Activated T-cell treated with anti-CD3 and anti-CD28 coated beads, Interleukin-2, amount 50 U/mL, for 4 hours (primary cell): ENCODE results near the gene KLHL29. TPM values are rescaled to one million over a fixed set of nuclear protein-coding genes. Genes with fewer than 3 reads are reported as not detected.

Experiments used
- ATAC-seq, 2 donors: fragments of 200-7000 bp; cut with Tn5 transposase; one replicate each; pipeline ENCODE4 v1.10.0; 2021
- DNase-seq: peaks from one replicate; pipeline ENCODE4 v3.0.0-alpha.2; 2020
- H3K27me3 Mint-ChIP-seq: one replicate; pipeline ENCODE4 v1.8.0; 2021; ENCODE audit warnings: low read depth, mixed read lengths
- H3K36me3 Mint-ChIP-seq: one replicate; pipeline ENCODE4 v1.8.0; 2022; ENCODE audit warnings: mixed read lengths; ENCODE audit not compliant: insufficient read depth
- H3K4me1 Mint-ChIP-seq: one replicate; pipeline ENCODE4 v1.8.0; 2021; ENCODE audit warnings: low read depth, mixed read lengths
- H3K4me3 Mint-ChIP-seq: one replicate; pipeline ENCODE4 v1.8.0; 2021; ENCODE audit warnings: mild to moderate bottlenecking, moderate library complexity, mixed read lengths
- H3K9me3 Mint-ChIP-seq: one replicate; pipeline ENCODE4 v1.8.0; 2021; ENCODE audit warnings: mixed read lengths
- total RNA-seq, 3 donors: library from RNA; stranded (reverse); gene quantifications; one replicate each; pipeline ENCODE4 v1.2.1, GENCODE V29; 2021

KLHL29 gene
- total RNA-seq, 3 donors from 2014 or later: 0.82 to 1.5 (median 1.1) TPM

- Mint-ChIP-seq H3K27me3 (no peaks in the 10 kb centered on the region), H3K4me1 (no peaks in the 10 kb centered on the region), H3K4me3 (no peak overlapping the region), H3K9me3 (no peaks in the 10 kb centered on the region), H3K36me3 (no peaks in the 10 kb centered on the region)
- ATAC-seq (no peak), DNase-seq (no peak)
Measured at GRCh38 chr2:23574919-23575654, 190.1 kb downstream of the KLHL29 start.

- no peaks in the 10 kb centered on the region for H3K9me3 Mint-ChIP-seq
- H3K4me1 Mint-ChIP-seq: no peaks in the 10 kb centered on the region
- no peak overlapping the region for H3K4me3 Mint-ChIP-seq
- ATAC-seq: no peak
- H3K27me3 Mint-ChIP-seq: no peaks in the 10 kb centered on the region
- DNase-seq: no peak
- no peaks in the 10 kb centered on the region for H3K36me3 Mint-ChIP-seq
Measured at GRCh38 chr2:23578964-23579671, 194.1 kb downstream of the KLHL29 start.

GRCh38 chr2:23579674-23580073 lies 194.7 kb downstream of the KLHL29 start:
- no peaks in the 10 kb centered on the region for H3K27me3 Mint-ChIP-seq
- H3K4me3 Mint-ChIP-seq: no peak overlapping the region
- no peak for DNase-seq
- ATAC-seq: no peak
- no peaks in the 10 kb centered on the region for H3K9me3 Mint-ChIP-seq
- no peaks in the 10 kb centered on the region for H3K36me3 Mint-ChIP-seq
- H3K4me1 Mint-ChIP-seq: no peaks in the 10 kb centered on the region

- Mint-ChIP-seq H3K9me3 (no peaks in the 10 kb centered on the region), H3K4me1 (no peaks in the 10 kb centered on the region), H3K4me3 (no peak overlapping the region), H3K27me3 (no peaks in the 10 kb centered on the region), H3K36me3 (no peaks in the 10 kb centered on the region)
- DNase-seq (no peak), ATAC-seq (no peak)
Measured at GRCh38 chr2:23583467-23583866, 198.5 kb downstream of the KLHL29 start.

GRCh38 chr2:23584054-23584745 lies 199.2 kb downstream of the KLHL29 start:
- no peak for DNase-seq
- Mint-ChIP-seq H3K9me3 (no peaks in the 10 kb centered on the region), H3K4me3 (no peak overlapping the region), H3K27me3 (no peaks in the 10 kb centered on the region), H3K4me1 (no peaks in the 10 kb centered on the region), H3K36me3 (no peaks in the 10 kb centered on the region)
- ATAC-seq: no peak

- ATAC-seq: no peak
- Mint-ChIP-seq H3K4me3 (no peak overlapping the region), H3K4me1 (no peaks in the 10 kb centered on the region), H3K27me3 (no peaks in the 10 kb centered on the region), H3K36me3 (no peaks in the 10 kb centered on the region), H3K9me3 (no peaks in the 10 kb centered on the region)
- DNase-seq: no peak
Measured at GRCh38 chr2:23585273-23586170, 200.5 kb downstream of the KLHL29 start.

- Mint-ChIP-seq H3K4me1 (no peaks in the 10 kb centered on the region), H3K9me3 (no peaks in the 10 kb centered on the region), H3K36me3 (no peaks in the 10 kb centered on the region), H3K27me3 (peaks cover 2% of the 10 kb centered on the region), H3K4me3 (no peak overlapping the region)
- ATAC-seq (no peak), DNase-seq (no peak)
Measured at GRCh38 chr2:23586741-23587306, 201.8 kb downstream of the KLHL29 start.

- H3K27me3 Mint-ChIP-seq: peaks cover 2% of the 10 kb centered on the region
- H3K4me1 Mint-ChIP-seq: no peaks in the 10 kb centered on the region
- ATAC-seq: no peak
- H3K9me3 Mint-ChIP-seq: no peaks in the 10 kb centered on the region
- no peaks in the 10 kb centered on the region for H3K36me3 Mint-ChIP-seq
- no peak overlapping the region for H3K4me3 Mint-ChIP-seq
- DNase-seq: no peak
Measured at GRCh38 chr2:23587341-23587880, 202.4 kb downstream of the KLHL29 start.

- no peaks in the 10 kb centered on the region for H3K4me1 Mint-ChIP-seq
- ATAC-seq (no peak), DNase-seq (no peak)
- no peaks in the 10 kb centered on the region for H3K36me3 Mint-ChIP-seq
- H3K4me3 Mint-ChIP-seq: no peak overlapping the region
- no peaks in the 10 kb centered on the region for H3K9me3 Mint-ChIP-seq
- peaks cover 2% of the 10 kb centered on the region for H3K27me3 Mint-ChIP-seq
Measured at GRCh38 chr2:23588106-23588505, 203.1 kb downstream of the KLHL29 start.

GRCh38 chr2:23588508-23589201 lies 203.7 kb downstream of the KLHL29 start:
- Mint-ChIP-seq H3K27me3 (peaks cover 2% of the 10 kb centered on the region), H3K9me3 (no peaks in the 10 kb centered on the region), H3K36me3 (no peaks in the 10 kb centered on the region), H3K4me1 (no peaks in the 10 kb centered on the region), H3K4me3 (no peak overlapping the region)
- ATAC-seq (no peak), DNase-seq (no peak)

- H3K4me3 Mint-ChIP-seq: no peak overlapping the region
- DNase-seq (no peak), ATAC-seq (no peak)
- H3K9me3 Mint-ChIP-seq: no peaks in the 10 kb centered on the region
- H3K27me3 Mint-ChIP-seq: peaks cover 2% of the 10 kb centered on the region
- H3K36me3 Mint-ChIP-seq: no peaks in the 10 kb centered on the region
- H3K4me1 Mint-ChIP-seq: no peaks in the 10 kb centered on the region
Measured at GRCh38 chr2:23589220-23589647, 204.3 kb downstream of the KLHL29 start.

GRCh38 chr2:23589739-23590138 lies 204.8 kb downstream of the KLHL29 start:
- peaks cover 2% of the 10 kb centered on the region for H3K27me3 Mint-ChIP-seq
- DNase-seq (no peak), ATAC-seq (no peak)
- H3K36me3 Mint-ChIP-seq: no peaks in the 10 kb centered on the region
- no peaks in the 10 kb centered on the region for H3K9me3 Mint-ChIP-seq
- H3K4me1 Mint-ChIP-seq: no peaks in the 10 kb centered on the region
- no peak overlapping the region for H3K4me3 Mint-ChIP-seq

GRCh38 chr2:23590241-23590869 lies 205.4 kb downstream of the KLHL29 start:
- DNase-seq (no peak), ATAC-seq (no peak)
- Mint-ChIP-seq H3K4me3 (no peak overlapping the region), H3K9me3 (no peaks in the 10 kb centered on the region), H3K4me1 (no peaks in the 10 kb centered on the region), H3K27me3 (peaks cover 2% of the 10 kb centered on the region), H3K36me3 (no peaks in the 10 kb centered on the region)
